Panc1 (cell line): Measurements from ENCODE around the gene RFFL. TPM values are rescaled to one million over a fixed set of nuclear protein-coding genes. Genes with fewer than 3 reads are reported as not detected.

Experiments
- ATAC-seq: fragments of 200-7000 bp; cut with Tn5 transposase; 2 replicates; pipeline ENCODE4 v1.9.1; 2020; ENCODE audit warnings: mild to moderate bottlenecking, moderate library complexity
- BruUV-seq: library from RNA; stranded (reverse); fragments of 400-500 nt; replicated peaks from 2 replicates; lab custom pipeline; 2021; lab: Mats Ljungman, UMichigan
- CTCF ChIA-PET: fragments of 300-600 bp; sonication (Branson Sonifier 250); formaldehyde crosslinking; loops from one replicate; lab custom pipeline; 2022; ENCODE audit warnings: antibody characterized with exemption; lab: Charles Lee
- POLR2A ChIA-PET: fragments of 300-600 bp; sonication (Branson Sonifier 250); formaldehyde crosslinking; loops from one replicate; lab custom pipeline; 2022; ENCODE audit warnings: antibody characterized with exemption; lab: Charles Lee
- DNase-seq: peaks from one replicate; pipeline ENCODE4 v3.0.0-alpha.2; 2010; ENCODE audit warnings: low read depth, low spot score
- H3K27ac ChIP-seq: 2 replicates; pipeline ENCODE4 v1.5.1; 2011; ENCODE audit warnings: mild to moderate bottlenecking, low read length, inconsistent platforms
- H3K27me3 ChIP-seq: fragments of 200-500 bp; sonication (Bioruptor generic); 2 replicates; pipeline ENCODE4 v1.6.0; 2014; ENCODE audit warnings: low read length, inconsistent platforms; ENCODE audit not compliant: control insufficient read depth, insufficient read depth
- H3K36me3 ChIP-seq: fragments of 200-500 bp; sonication (Bioruptor generic); 2 replicates; pipeline ENCODE4 v1.5.1; 2014; ENCODE audit warnings: inconsistent platforms, mild to moderate bottlenecking, low read length, moderate library complexity; ENCODE audit not compliant: control insufficient read depth, insufficient read depth
- H3K4me1 ChIP-seq: 2 replicates; pipeline ENCODE4 v1.5.1; 2011; ENCODE audit warnings: inconsistent platforms, mild to moderate bottlenecking, low read length, moderate library complexity; ENCODE audit not compliant: control insufficient read depth, insufficient read depth
- H3K4me3 ChIP-seq, 2 experiments: 2 replicates each; pipeline ENCODE4 v1.5.1; 2011 to 2012; ENCODE audit warnings: low read depth in 2 of 2, low read length in 2 of 2, mild to moderate bottlenecking in 2 of 2, inconsistent platforms in 1 of 2, moderate library complexity in 1 of 2
- H3K9me3 ChIP-seq: fragments of 200-500 bp; sonication (Bioruptor generic); 2 replicates; pipeline ENCODE4 v1.5.1; 2014; ENCODE audit warnings: low read depth, mild to moderate bottlenecking, inconsistent platforms, low read length, moderate library complexity; ENCODE audit not compliant: control insufficient read depth, insufficient read depth
- CTCF ChIP-seq: fragments of 450-650 bp; IDR thresholded peaks from 2 replicates; pipeline ENCODE4 v1.5.1; 2017; ENCODE audit warnings: mild to moderate bottlenecking
- POLR2AphosphoS5 ChIP-seq: IDR thresholded peaks from 2 replicates; pipeline ENCODE4 v1.6.1; 2012; ENCODE audit warnings: mild to moderate bottlenecking, low read depth, low read length, moderate library complexity
- REST ChIP-seq, 2 experiments: IDR thresholded peaks; 2 replicates each; pipeline ENCODE4 v1.6.1; 2011 to 2012; ENCODE audit warnings: low read depth in 2 of 2, control low read depth in 1 of 2, low read length in 1 of 2, mild to moderate bottlenecking in 1 of 2, moderate library complexity in 1 of 2; ENCODE audit not compliant: insufficient read depth in 1 of 2
- SIN3A ChIP-seq: IDR thresholded peaks from 2 replicates; pipeline ENCODE4 v1.6.1; 2012; ENCODE audit warnings: low read depth, mild to moderate bottlenecking, low read length, moderate library complexity, borderline replicate concordance; ENCODE audit not compliant: insufficient read depth
- TCF7L2 ChIP-seq: IDR thresholded peaks from 2 replicates; pipeline ENCODE4 v1.6.1; 2011; ENCODE audit warnings: mild to moderate bottlenecking, low read depth, low read length, inconsistent platforms
- in situ Hi-C: cut with HindIII; loops from 2 replicates; pipeline ENCODE4 v1.10.0; 2016; ENCODE audit warnings: low sequenced_read_pairs, low pct_unique_long_range_greater_than_20kb
- intact Hi-C: fragments of 100-400 bp; cut with micrococcal nuclease; formaldehyde crosslinking; loops from one replicate; pipeline ENCODE4 v1.10.0; 2022; ENCODE audit not compliant: unreplicated experiment
- total RNA-seq: library from RNA; stranded (reverse); gene quantifications from one replicate; pipeline ENCODE4 v1.2.1, GENCODE V29; 2021; ENCODE audit not compliant: unreplicated experiment

RFFL gene
- total RNA-seq, 1 experiment from 2014 or later, result 38.4 TPM

- in situ Hi-C loops (no loop called here), intact Hi-C loops (no loop called here)
- Histone ChIP-seq H3K9me3 (no peaks in the 10 kb centered on the region), H3K27me3 (no peaks in the 10 kb centered on the region), H3K4me3 (no peak overlapping the region), H3K27ac (no peak overlapping the region), H3K4me1 (no peaks in the 10 kb centered on the region), H3K36me3 (no peaks in the 10 kb centered on the region; the same call in 1 of the 2 replicates)
- no peak for ATAC-seq
- ChIA-PET CTCF (no interaction called here), POLR2A (interaction anchor here (0.5 kb wide), 1 partner anchor 394 kb away, joined by 3 read pairs; no protein-coding TSS in a partner anchor)
- TF ChIP-seq TCF7L2 (no peak), CTCF (no peak), SIN3A (no peak), POLR2AphosphoS5 (no peak), REST (IDR thresholded peaks at IDR 0.05; ENCODE audit: insufficient read depth in 1 of 2, low read depth in 2 of 2, low read length in 1 of 2) (no peak)
- no TSS peak for BruUV-seq
- DNase-seq, result no peak
Observed at GRCh38 chr17:35016369-35016768, 47.1 kb downstream of the RFFL start.

- BruUV-seq, result TSS peak; percentile 46
- H3K9me3 ChIP-seq, result no peaks in the 10 kb centered on the region
- TF ChIP-seq TCF7L2 (no peak), SIN3A (no peak), REST (IDR thresholded peaks at IDR 0.05; ENCODE audit: insufficient read depth in 1 of 2, low read depth in 2 of 2, low read length in 1 of 2) (no peak), POLR2AphosphoS5 (no peak), CTCF (no peak)
- ChIA-PET POLR2A (no interaction called here), CTCF (no interaction called here)
- no peak overlapping the region for H3K4me3 ChIP-seq
- H3K36me3 ChIP-seq, result no peaks in the 10 kb centered on the region; the same call in 1 of the 2 replicates
- ATAC-seq (no peak), DNase-seq (no peak)
- H3K4me1 ChIP-seq, result no peaks in the 10 kb centered on the region
- intact Hi-C loops, result no loop called here
- no peak overlapping the region for H3K27ac ChIP-seq
- in situ Hi-C loops, result no loop called here
- H3K27me3 ChIP-seq, result no peaks in the 10 kb centered on the region
Observed at GRCh38 chr17:35011671-35012216, 51.8 kb downstream of the RFFL start.
